Transverse colon (tissue), 4 donors: ENCODE measurements around the gene UBN1. TPM values are rescaled to one million over a fixed set of nuclear protein-coding genes. Genes with fewer than 3 reads are reported as not detected.

ENCODE experiments used
- DNase-seq: peaks from one replicate; pipeline ENCODE4 v3.0.0-alpha.2; 2019
- H3K27ac ChIP-seq, 4 donors: fragments of 200-600 bp; sonication (generic); 2 replicates each; pipeline ENCODE4 v1.5.1; 2016 to 2018; ENCODE audit warnings: inconsistent platforms in 4 of 4
- H3K27me3 ChIP-seq: fragments of 200-600 bp; sonication (generic); 2 replicates; pipeline ENCODE4 v1.5.1; 2017; ENCODE audit warnings: inconsistent platforms
- H3K36me3 ChIP-seq, 4 donors: fragments of 200-600 bp; sonication (generic); 2 replicates each; pipeline ENCODE4 v1.5.1; 2017 to 2019; ENCODE audit warnings: inconsistent platforms in 4 of 4
- H3K4me1 ChIP-seq, 4 donors: fragments of 200-600 bp; sonication (generic); 2 replicates each; pipeline ENCODE4 v1.5.1; 2017 to 2020; ENCODE audit warnings: inconsistent platforms in 4 of 4
- H3K4me3 ChIP-seq, 4 donors: fragments of 200-600 bp; sonication (generic); 1 replicate in 1 of 4; 2 replicates in 3 of 4; pipeline versions ENCODE4 v1.5.1 to v1.6.1; 2017 to 2019; ENCODE audit warnings: inconsistent platforms in 4 of 4
- H3K9me3 ChIP-seq, 2 donors: fragments of 200-600 bp; sonication (generic); 2 replicates each; pipeline ENCODE4 v1.5.1; 2017 to 2019; ENCODE audit warnings: inconsistent platforms in 2 of 2
- EP300 ChIP-seq: sonication (generic); formaldehyde crosslinking; IDR thresholded peaks from one replicate; pipeline ENCODE4 v1.6.1; 2017; ENCODE audit warnings: antibody characterized with exemption, low read depth
- POLR2A ChIP-seq: fragments of 450-650 bp; IDR thresholded peaks from one replicate; pipeline ENCODE4 v1.6.1; 2016; ENCODE audit warnings: antibody characterized with exemption, mild to moderate bottlenecking, moderate library complexity
- POLR2AphosphoS5 ChIP-seq, 3 donors: sonication (generic); formaldehyde crosslinking; IDR thresholded peaks; one replicate each; pipeline ENCODE4 v1.6.1; 2016; ENCODE audit warnings: antibody characterized with exemption in 3 of 3
- WGBS, 2 donors: methylation state at CpG; one replicate each; pipeline ENCODE4 v1.1.5; 2018; ENCODE audit warnings: low coverage in 1 of 2; 5-methylcytosine and 5-hydroxymethylcytosine counted together
- in situ Hi-C, 4 donors: fragments of 200-750 bp; cut with MboI; loops; one replicate each; pipeline versions ENCODE4 v1.15.0 to v1.15.1; 2017; ENCODE audit warnings: low sequenced_read_pairs in 3 of 4, low pct_ligation_motif_present in 1 of 4, low pct_unique_long_range_greater_than_20kb in 1 of 4
- intact Hi-C: fragments of 100-400 bp; cut with DNase I; formaldehyde crosslinking; loops from one replicate; pipeline ENCODE4 v1.15.1; 2023; ENCODE audit warnings: low total_unique reads
- total RNA-seq, 4 donors: library from RNA; depleted of rRNA; stranded (reverse); fragments of >200 nt; gene quantifications; one replicate each; pipeline ENCODE4 v1.1.0, GENCODE V29; 2016
- TF ChIP-seq, protein P1 (sequence below), 5 experiments: fragments of 200-600 bp in 3 of 5; fragments of 450-650 bp in 2 of 5; sonication (generic) in 3 of 5; IDR thresholded peaks; 1 replicate in 2 of 5; 2 replicates in 3 of 5; pipeline ENCODE4 v1.5.1; 2016 to 2017; ENCODE audit warnings: antibody characterized with exemption in 5 of 5, inconsistent platforms in 3 of 5, mild to moderate bottlenecking in 2 of 5, moderate library complexity in 1 of 5

The UBN1 gene
- total RNA-seq, 4 donors from 2014 or later, result 33.6 to 60.2 (median 53.0) TPM

DNA sequence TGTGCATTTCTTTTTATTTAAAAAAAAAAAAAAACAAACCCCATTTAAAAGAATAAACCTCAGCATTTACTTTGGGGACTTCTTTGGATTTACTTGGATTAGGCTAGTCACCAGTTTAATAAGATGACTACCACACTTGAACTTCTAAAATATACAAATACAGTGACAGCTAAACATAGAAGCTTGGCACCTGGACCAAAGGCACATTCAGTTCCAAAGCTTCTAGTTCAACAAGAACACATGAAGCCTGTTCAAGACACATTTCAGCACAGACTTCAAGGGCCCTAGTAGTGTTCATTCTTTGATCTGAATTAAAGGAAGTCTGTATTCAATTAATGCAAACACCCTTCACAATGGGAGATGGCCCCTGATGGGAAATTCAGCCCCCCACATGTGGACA lies 33.2 kb upstream of the UBN1 start:
- intact Hi-C loops, result no loop called here
- Histone ChIP-seq H3K27ac (peak overlapping the region; percentile 55 to 64 (median 61)), H3K9me3 (no peaks in the 10 kb centered on the region), H3K4me1 (peaks cover 0 to 15% (median 0%) of the 10 kb centered on the region in 4 donors), H3K4me3 (no peak overlapping the region), H3K27me3 (no peaks in the 10 kb centered on the region), H3K36me3 (peaks cover 0 to 53% (median 24%) of the 10 kb centered on the region in 4 donors)
- DNase-seq, result no peak
- in situ Hi-C loops, result no loop called here
- TF ChIP-seq EP300, result peak; percentile 28
- TF ChIP-seq, protein P1, sequence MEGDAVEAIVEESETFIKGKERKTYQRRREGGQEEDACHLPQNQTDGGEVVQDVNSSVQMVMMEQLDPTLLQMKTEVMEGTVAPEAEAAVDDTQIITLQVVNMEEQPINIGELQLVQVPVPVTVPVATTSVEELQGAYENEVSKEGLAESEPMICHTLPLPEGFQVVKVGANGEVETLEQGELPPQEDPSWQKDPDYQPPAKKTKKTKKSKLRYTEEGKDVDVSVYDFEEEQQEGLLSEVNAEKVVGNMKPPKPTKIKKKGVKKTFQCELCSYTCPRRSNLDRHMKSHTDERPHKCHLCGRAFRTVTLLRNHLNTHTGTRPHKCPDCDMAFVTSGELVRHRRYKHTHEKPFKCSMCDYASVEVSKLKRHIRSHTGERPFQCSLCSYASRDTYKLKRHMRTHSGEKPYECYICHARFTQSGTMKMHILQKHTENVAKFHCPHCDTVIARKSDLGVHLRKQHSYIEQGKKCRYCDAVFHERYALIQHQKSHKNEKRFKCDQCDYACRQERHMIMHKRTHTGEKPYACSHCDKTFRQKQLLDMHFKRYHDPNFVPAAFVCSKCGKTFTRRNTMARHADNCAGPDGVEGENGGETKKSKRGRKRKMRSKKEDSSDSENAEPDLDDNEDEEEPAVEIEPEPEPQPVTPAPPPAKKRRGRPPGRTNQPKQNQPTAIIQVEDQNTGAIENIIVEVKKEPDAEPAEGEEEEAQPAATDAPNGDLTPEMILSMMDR (IDR thresholded peaks at IDR 0.05), result no peak
- peak in 2 of 3 donors; percentile 20 to 54 for TF ChIP-seq POLR2AphosphoS5 (IDR thresholded peaks at IDR 0.05)

DNA sequence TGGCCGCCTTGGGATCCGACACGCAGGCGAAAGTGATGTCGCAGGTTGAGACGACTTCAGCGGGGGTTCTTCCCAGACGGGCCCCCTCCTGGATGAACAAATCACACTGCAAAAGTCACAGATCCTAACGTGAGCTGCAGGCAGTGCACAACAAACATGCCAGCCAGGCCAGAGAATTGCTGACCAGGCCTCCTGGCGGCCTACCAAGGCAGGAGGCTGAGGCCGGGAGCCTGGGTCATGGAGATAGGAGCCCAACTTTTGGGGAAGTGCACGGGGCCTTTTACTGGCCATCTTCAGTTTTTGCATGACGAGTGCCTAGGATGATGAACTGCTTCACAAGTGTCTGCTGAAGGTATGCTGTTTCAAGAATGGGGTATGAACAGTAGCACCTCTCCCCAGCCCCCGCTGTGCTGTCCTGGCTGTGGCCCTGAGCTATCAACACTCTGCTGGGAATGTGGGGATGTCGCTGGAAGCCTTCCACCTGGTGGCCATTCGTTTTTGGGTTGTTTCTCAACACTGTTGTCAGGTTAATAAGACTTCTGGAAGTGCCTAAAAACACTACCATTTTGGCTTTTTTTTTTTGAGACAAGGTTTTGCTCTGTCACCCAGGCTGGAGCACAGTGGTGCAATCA lies 32.6 kb upstream of the UBN1 start:
- Histone ChIP-seq H3K4me3 (no peak overlapping the region), H3K27ac (peak overlapping the region; percentile 16 to 64 (median 61)), H3K36me3 (peaks cover 0 to 52% (median 21%) of the 10 kb centered on the region in 4 donors), H3K4me1 (peaks cover 0 to 15% (median 0%) of the 10 kb centered on the region in 4 donors), H3K9me3 (no peaks in the 10 kb centered on the region), H3K27me3 (no peaks in the 10 kb centered on the region)
- in situ Hi-C loops (no loop called here), intact Hi-C loops (no loop called here)
- no peak for TF ChIP-seq EP300
- TF ChIP-seq POLR2AphosphoS5 (IDR thresholded peaks at IDR 0.05), result no peak
- TF ChIP-seq POLR2A, result no peak
- TF ChIP-seq, protein P1 (IDR thresholded peaks at IDR 0.05), result no peak
- no peak for DNase-seq
- WGBS, 2 donors, result 87% methylated on average over 16 of the region's 16 CpGs; no CpG with 5 or more reads in 1 of the 2 donors

DNA sequence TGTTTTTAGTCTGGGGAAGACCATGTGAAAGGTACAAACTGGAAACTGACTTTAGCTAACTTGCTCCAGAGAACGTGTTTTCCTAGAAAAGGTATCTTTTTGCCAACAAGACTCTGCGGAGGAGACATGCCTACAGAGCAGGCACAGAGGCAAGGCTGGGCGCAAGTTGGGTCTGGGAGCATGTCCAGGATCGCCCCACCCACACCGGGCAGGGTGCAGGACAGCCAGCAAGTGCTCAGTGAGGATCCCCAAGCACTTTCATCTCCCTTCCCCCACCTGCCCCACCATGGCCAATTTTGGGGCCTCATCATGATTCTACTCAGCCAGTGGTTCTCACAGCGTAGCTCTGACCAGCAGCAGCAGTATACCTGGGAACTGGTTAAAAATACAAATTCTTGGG lies 26.6 kb upstream of the UBN1 start:
- no peak for DNase-seq
- Histone ChIP-seq H3K4me3 (no peak overlapping the region), H3K36me3 (peaks cover 0 to 63% (median 28%) of the 10 kb centered on the region in 4 donors), H3K9me3 (no peaks in the 10 kb centered on the region), H3K4me1 (no peaks in the 10 kb centered on the region), H3K27ac (no peak overlapping the region), H3K27me3 (no peaks in the 10 kb centered on the region)
- intact Hi-C loops, result no loop called here
- 86 to 92% methylated on average over 1 to 6 of the region's 6 CpGs for WGBS, 2 donors
- in situ Hi-C loops, result no loop called here
- TF ChIP-seq POLR2AphosphoS5 (IDR thresholded peaks at IDR 0.05), result no peak

DNA sequence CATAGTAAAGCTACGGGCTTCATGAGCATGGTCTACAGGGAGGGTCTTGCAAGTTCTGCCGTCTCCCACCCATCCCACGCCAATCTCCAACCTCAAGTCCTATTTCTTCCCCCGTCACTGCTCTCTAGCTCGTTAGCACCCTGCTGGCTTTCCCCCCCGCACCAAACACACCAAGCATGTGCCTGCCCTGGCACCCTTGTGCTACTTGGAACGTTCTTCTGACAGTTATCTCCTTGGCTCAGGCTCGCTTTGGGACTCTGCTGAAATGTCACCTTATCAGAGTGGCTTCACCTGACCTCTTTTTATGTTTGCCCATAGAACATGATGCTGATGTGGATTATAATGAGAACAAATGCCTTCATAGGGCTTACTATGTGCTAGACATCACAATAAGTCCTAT lies 22.1 kb upstream of the UBN1 start:
- 92 to 95% methylated on average over 7 to 8 of the region's 8 CpGs for WGBS, 2 donors
- TF ChIP-seq POLR2A, result no peak
- TF ChIP-seq, protein P1 (IDR thresholded peaks at IDR 0.05), result no peak
- TF ChIP-seq POLR2AphosphoS5 (IDR thresholded peaks at IDR 0.05), result no peak
- no peak for TF ChIP-seq EP300
- no peak overlapping the region for H3K27ac ChIP-seq
- intact Hi-C loops, result no loop called here
- no peak for DNase-seq
- H3K36me3 ChIP-seq, result peaks cover 0 to 72% (median 28%) of the 10 kb centered on the region in 4 donors
- H3K9me3 ChIP-seq, result no peaks in the 10 kb centered on the region
- in situ Hi-C loops, result no loop called here
- H3K4me1 ChIP-seq, result peaks cover 0 to 31% (median 13%) of the 10 kb centered on the region in 4 donors
- no peaks in the 10 kb centered on the region for H3K27me3 ChIP-seq
- no peak overlapping the region for H3K4me3 ChIP-seq

DNA sequence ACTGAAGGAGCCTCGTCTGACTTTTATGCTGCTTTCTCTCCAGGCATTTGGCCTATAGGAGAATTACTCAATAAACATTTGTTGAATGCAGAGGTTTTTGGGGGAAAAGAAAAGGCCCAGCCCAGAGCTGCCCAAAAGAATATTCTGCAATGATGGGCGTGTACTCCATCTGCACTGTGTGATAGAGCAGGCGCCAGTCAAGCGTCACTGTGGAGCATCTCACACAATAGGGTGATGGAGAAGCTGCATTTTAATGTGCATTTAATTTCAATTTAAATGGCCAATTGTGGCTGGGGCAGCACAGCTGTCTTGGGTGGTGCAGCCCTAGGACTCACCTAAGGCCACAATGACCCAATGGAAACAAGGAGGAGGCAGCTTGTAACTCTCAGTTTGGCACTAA lies 20.8 kb upstream of the UBN1 start:
- H3K27me3 ChIP-seq, result no peaks in the 10 kb centered on the region
- no peak overlapping the region for H3K4me3 ChIP-seq
- in situ Hi-C loops (no loop called here), intact Hi-C loops (no loop called here)
- H3K9me3 ChIP-seq, result no peaks in the 10 kb centered on the region
- TF ChIP-seq EP300, result no peak
- TF ChIP-seq POLR2A, result no peak
- TF ChIP-seq POLR2AphosphoS5 (IDR thresholded peaks at IDR 0.05), result no peak
- TF ChIP-seq, protein P1 (IDR thresholded peaks at IDR 0.05), result no peak
- no peak overlapping the region for H3K27ac ChIP-seq
- no peak for DNase-seq
- H3K36me3 ChIP-seq, result peaks cover 0 to 73% (median 30%) of the 10 kb centered on the region in 4 donors
- WGBS, 2 donors, result 97% methylated on average over 4 of the region's 4 CpGs; no CpG with 5 or more reads in 1 of the 2 donors
- H3K4me1 ChIP-seq, result peaks cover 0 to 32% (median 13%) of the 10 kb centered on the region in 4 donors
